ENCODE data around the gene C3orf62.

DNA sequence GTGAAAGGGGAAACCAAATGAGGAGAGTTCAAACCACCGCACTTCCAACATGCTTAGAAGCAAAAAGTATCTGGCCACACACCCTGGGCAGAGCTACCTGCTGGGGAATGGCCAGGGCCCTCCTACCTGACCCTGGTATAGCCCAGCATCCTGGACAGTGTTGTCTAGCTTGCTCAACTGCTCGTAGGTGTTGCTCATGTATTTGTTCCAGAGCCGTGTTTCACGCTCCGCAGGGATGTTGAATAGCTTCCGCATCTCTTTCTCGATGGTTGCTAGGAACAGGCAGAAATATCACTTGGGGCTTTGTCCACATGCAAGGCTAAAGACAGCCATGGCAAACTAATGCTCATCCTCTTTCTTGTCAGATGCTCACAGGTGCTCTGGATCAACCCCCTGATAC lies 47.7 kb upstream of the C3orf62 start:
- TF ChIP-seq, protein P1, sequence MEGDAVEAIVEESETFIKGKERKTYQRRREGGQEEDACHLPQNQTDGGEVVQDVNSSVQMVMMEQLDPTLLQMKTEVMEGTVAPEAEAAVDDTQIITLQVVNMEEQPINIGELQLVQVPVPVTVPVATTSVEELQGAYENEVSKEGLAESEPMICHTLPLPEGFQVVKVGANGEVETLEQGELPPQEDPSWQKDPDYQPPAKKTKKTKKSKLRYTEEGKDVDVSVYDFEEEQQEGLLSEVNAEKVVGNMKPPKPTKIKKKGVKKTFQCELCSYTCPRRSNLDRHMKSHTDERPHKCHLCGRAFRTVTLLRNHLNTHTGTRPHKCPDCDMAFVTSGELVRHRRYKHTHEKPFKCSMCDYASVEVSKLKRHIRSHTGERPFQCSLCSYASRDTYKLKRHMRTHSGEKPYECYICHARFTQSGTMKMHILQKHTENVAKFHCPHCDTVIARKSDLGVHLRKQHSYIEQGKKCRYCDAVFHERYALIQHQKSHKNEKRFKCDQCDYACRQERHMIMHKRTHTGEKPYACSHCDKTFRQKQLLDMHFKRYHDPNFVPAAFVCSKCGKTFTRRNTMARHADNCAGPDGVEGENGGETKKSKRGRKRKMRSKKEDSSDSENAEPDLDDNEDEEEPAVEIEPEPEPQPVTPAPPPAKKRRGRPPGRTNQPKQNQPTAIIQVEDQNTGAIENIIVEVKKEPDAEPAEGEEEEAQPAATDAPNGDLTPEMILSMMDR (IDR thresholded peaks at IDR 0.05), result no peak
- TF ChIP-seq EZH2 (IDR thresholded peaks at IDR 0.05; ENCODE audit: borderline replicate concordance, insufficient read depth, low read depth, low read length, poor library complexity, severe bottlenecking), result no peak
